ACHN (cell line): ENCODE measurements around the gene UBE2V1.
"Not testable (repeated sequence)": the region's sequence is repeated elsewhere in the genome, so short reads cannot be mapped to it uniquely, and the experiment has no call there.

Experiments
- DNase-seq: peaks from one replicate; pipeline ENCODE4 v3.0.0-alpha.2; 2015
- in situ Hi-C: cut with HindIII; loops from 2 replicates; pipeline ENCODE4 v1.10.0; 2017; ENCODE audit warnings: low sequenced_read_pairs, low pct_ligation_motif_present, low pct_unique_long_range_greater_than_20kb

UBE2V1 gene

DNA sequence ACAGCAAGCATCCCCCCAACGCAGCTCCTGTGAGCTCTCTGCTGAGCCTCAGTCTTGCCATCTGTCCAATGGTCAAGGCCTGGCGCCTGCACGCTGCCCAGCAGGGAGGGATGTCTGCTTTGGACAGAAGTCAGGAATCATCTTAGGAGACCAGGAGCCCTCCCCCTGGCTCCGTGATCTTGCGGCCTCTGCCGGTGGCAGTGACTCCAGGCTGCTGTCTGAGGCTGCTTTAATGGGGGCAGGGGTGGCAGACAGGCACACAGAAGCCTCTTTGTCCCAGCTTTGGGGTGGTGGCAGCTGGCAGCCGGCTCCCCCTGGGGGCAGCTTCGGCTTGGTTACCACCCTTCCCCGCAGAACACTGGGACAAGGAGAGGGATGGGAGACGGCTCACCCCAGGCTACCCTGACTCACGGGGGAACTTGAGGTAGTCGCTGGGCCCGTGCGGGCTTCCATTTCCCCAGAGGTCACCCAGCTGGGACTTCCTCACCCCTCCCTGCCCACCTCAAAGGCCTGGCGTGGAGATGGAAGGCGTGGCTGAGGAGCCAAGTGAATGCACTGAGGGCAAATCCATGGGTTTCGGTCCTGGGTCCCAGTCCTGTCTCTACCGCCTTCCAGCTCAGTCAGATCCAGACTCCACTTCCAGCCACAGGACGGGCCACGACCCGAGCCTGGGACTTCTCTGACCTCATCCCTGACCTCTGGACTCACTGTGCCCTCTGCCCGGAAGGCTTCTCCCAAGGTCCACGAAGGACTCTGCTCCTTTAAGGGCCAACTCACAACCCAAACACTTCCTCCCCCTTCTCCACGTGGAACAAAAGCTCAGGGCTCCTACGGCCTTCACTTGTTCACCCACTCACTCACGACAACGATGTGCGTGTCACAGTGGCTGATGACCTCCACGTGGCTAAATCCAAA is 25.8 kb upstream of the UBE2V1 start:
- in situ Hi-C loops = no loop called here
- no peak for DNase-seq

DNA sequence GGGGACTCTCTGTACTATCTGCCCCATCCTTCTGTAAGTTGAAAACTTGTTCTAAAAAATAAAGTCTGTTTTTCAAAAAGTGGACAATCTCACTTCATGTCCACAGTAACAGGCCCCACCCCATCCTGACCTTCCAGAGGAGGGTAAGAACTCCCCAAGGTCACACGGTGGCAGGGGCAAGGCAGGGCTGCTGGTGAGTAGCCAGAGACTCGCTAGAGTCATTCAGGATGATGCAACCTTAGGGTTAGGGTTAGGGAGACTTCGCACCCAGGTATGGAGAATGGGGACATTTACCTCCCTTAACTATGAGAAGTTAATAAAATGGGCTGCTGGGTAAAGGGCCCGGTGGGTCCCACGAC is 25.1 kb upstream of the UBE2V1 start:
- no peak for DNase-seq
- in situ Hi-C loops = no loop called here

DNA sequence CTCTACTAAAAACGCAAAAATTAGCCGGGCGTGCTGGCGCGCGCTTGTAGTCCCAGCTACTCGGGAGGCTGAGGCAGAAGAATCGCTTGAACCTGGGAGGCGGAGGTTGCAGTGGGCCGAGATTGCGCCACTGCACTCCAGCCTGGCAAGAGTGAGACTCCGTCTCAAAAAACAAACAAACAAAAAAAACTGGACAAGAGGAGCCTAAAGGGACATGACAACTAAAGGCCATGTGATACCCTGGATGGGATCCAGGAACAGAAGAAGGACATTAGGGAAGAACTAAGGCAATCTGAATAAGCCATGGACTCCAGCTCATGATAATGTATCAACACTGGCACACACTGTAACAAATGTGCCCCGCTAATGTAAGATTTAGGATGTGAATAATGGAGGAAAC is 24.8 kb upstream of the UBE2V1 start:
- DNase-seq, in situ Hi-C loops: not testable (repeated sequence)

DNA sequence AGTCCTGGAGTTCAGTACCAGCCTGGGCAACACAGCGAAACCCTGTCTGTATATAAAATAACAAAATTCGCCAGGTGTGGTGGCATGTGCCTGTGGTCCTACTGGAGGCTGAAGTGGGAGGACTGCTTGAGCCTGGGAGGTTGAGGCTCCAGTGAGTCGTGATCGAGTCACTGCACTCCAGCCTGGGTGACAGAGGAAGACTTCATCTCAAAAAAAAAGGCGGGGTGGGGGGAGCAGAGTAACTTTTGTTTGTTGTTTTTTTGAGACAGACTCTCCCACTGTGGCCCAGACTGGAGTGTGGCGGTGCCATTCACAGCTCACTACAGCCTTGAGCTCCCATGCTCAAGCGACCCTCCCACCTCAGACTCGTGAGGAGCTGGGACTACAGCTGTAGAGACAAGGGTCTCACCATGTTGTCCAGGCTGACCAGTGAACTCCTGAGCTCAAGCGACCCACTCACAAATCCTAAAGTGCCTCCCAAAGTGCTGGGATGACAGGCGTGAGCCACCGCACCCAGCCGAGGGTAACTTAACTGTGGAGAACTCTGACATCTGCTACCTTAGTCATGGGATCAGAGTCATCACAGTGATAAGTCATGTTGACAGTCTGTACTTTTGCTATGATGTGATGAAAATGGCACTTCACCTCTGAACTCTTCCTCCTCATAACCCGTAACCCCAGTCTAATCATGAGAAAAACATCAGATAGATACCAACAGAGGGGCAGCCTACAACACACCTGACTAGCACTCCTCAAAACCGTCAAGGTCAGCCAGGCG is 24.1 kb upstream of the UBE2V1 start:
- in situ Hi-C loops = no loop called here
- DNase-seq = no peak

DNA sequence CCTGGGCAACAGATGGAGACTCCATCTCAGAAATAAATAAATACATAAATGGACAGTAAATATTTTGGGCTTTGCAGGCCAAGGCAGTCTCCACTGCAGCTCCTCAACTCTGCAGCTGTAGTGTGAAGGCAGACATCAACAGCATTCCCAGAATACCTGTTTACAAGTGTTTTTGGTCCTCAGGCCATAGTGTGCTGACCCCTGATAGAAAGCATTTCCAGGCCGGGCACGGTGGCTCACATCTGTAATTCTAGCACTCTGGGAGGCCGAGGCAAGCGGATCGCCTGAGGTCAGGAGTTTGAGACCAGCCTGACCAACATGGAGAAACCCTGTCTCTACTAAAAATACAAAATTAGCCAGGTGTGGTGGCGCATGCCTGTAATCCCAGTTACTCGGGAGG is 22.2 kb upstream of the UBE2V1 start:
- DNase-seq, in situ Hi-C loops: not testable (repeated sequence)

DNA sequence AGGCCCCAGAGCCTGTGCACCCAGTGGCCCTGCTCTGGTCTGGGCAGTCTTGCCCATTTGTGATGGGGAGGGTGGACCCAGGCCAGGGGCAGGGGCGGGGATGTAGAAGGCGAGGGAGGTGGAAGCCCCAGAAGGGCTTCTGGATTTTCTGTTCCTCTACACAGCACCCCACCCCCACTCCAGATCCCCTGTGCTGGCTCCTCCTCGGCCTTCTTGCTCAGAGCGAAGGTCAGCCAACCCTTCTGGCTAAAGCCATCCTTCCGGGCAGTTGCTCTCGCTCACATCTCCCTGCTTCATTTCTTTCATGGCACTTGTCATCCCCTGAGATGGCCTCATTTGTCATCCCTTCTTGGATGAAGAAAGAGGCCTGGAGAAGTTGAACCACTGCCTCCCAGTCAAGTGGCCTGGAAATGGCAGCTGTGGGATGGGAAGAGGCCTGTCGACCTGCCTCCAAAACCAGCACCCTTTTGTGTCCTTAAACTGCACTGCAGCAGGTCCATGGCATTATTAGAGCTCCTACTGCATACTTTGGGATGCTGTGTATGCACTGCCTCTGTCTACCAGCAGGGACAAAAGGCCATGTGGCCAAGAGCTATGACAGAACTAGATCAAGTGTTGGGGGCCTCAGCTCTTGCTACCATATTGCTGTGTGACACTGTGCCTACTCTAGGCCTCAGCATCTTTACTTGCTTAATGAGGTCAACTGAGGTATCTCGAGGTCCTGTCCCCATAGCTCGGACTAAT is 20.7 kb upstream of the UBE2V1 start:
- in situ Hi-C loops = no loop called here
- no peak for DNase-seq

DNA sequence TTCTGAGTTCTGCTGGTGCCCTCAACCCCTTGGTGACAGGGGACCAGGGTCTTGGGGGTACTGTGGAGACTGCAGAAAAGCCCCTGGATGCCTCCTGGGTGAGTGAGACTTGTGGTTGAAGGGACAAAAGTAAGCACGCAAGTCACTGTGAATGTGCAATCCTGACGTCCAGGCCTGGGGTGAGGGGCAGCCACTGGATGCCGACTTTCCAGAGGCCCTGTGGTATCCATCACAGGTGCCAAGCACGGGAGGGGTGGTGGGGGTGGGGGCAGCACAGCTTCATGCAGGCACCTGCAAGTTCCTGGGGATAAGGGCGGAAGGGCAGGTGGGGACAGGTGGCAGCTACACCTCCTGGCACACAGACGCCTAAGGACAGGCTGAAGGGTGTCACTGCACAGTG is 20.1 kb upstream of the UBE2V1 start:
- DNase-seq = no peak
- in situ Hi-C loops = no loop called here

DNA sequence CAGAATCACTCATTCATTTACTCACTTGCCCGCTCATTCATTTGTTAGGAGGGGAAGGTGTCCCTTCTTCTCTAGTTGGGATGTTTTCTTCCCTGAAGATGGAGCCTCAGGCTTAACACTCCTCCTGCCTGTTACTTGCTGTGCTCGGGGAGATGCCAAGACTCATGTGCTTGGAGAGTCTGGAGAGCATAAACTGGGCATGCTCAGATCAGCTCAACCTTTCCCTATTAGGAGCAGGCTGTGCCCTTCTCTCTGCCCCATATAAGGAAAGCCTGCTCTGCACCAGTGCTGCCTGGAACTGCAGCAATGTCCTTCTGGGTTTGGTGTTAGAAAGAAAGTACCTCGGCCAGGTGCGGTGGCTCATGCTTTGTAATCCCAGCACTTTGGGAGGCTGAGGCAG is 18.0 kb upstream of the UBE2V1 start:
- in situ Hi-C loops = no loop called here

DNA sequence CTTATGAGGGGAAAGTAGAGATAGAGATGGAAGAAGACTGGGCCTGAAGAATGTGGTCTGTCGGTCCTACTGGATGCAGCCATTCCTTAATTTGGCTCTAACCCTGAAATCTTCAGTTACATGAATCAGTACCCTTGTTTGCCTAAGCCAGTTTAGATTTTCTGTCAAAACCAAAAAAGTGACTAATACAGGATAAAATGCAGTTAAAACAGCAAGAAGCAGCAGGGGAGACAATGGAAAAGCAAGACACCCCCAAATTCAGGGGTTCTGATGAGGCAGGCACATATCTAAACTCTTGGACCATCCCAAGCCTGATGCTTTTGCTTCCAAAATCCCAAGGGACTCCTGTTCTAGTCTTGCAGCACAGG is 17.4 kb upstream of the UBE2V1 start:
- DNase-seq = no peak
- in situ Hi-C loops = no loop called here

More for the DNA sequence above, 18.0 kb upstream of the UBE2V1 start:
- no peak for DNase-seq

DNA sequence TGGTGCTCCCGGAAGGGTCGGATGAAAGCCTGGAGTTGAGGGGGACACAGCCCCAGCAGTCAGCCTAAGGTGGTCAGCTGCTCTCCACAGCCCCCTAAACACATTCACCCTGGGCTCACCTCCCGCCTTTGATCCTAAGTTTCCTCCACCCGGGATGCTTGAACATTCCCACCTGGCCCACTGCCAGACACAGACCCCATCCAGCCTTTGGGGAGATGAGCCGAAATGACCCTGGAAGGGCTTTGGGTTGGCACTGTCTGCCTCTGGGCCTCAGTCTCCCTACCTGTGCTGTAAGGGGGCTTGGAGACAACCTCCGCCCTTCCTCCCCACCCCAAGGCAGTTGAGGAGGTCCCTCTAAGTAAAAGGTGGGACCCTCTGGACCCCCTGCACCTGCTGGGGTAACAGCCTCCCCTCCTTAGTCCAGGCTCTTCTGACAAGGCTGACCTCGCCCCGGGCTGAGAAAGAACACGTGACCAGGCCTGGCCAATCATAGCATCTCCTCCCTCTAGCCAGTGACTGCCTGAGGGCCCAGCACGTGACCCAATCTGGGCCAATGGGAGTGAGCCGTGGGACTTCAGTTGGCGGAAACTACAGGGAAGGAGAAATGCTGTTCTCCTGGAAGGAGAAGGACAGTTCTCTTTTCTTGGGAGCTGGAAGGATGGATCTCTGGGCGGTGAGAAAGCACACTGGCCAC is 16.9 kb upstream of the UBE2V1 start:
- in situ Hi-C loops = no loop called here
- DNase-seq = no peak

DNA sequence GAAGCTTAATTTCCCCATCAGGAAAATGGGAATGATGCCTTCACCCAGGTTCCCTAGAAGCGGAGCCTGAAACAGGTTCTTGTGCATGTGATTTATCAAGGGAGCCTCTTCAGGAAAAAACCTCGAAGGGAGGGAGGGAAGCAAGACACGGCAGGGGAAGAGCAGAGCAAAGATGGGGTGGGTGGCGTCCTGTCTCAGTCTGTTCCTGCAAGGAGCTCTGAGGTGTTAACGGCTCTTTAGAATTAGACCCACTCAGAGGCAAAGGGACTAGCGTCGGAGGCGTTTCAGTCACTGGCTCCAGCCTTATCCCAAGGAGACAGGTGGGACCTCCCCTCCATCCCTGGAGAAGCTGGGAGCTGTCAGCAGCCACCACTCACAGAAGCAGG is 15.6 kb upstream of the UBE2V1 start:
- in situ Hi-C loops = no loop called here
- DNase-seq = no peak

DNA sequence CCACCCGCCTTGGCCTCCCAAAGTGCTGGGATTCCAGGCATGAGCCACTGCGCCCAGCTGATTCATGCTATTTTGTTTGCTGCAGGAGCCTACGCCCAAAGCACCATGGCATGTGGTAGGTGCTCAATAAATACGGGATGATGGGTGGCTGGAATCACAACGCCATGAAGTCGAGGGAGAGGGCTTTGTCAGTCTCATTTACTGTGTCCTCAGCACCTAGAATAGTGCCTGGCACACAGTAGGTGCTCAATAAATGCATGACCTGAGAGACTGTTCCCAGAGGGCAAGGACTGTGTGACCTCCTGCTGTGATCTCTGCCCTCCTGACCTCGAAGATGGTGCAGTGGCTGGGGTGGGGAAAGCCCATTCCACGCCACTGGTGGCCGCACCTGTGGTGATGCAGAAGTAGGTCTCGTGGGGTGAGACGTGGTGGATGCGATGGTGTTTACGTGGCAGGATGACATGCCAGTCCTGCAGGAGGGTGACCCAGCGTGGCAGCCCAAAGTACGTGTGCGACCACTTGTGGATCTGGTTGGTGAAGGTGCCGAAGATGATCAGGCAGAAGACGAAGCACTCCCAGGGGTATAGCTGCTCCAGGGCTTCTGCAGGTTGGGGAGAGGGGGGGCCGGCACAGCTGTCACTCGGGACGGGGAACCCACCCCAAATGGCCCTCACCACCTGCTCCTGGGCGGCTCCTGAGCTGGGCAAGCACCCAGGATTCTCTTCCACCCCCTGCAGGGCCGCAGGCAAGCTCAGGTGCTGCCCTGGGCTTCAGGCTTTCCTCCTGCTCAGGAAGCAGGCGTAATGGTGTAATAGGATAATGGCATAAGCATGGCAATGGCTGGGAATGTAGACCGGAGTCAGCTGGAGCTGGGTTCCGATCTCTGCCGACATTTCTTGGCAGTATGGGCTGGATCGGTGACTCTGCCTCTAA is 14.9 kb upstream of the UBE2V1 start:
- in situ Hi-C loops = no loop called here
- DNase-seq = no peak

DNA sequence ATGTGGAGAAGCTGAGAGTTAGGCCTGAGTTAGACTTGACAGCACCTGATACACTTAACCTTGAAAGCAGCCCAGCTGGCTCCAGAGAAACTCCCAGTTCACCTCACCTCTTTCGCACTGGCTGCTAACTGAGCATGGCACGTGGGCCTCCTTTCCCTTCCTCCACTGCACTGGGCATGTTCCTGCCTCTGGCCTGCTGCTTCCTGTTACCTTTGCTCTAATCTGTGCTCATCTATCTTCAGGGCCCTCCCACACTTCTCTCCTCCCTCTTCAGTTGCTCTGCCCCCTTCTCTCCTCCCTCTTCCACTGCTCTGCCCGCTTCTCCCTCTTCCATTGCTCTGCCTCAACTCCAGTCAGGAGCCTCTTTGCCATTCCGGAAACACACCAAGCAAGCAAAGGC is 13.7 kb upstream of the UBE2V1 start:
- DNase-seq = peak; percentile 50
- in situ Hi-C loops = no loop called here

DNA sequence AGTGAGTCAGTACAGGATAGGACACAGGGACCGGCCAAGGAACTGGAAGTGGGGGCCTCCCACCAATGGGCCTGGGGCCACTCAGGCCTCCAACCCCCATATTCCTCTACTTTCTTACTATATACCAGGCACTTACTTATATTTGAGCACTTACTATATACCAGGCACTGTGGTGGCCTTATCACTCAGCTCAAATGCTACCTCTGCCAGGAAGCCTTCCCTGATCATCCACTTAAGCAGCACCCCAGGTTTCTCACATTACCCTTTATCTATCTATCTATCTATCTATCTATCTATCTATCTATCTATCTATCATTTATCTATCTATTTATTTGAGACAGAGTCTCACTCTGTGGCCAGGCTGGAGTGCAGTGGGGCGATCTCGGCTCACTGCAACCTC is 12.3 kb upstream of the UBE2V1 start:
- in situ Hi-C loops = no loop called here
- no peak for DNase-seq

DNA sequence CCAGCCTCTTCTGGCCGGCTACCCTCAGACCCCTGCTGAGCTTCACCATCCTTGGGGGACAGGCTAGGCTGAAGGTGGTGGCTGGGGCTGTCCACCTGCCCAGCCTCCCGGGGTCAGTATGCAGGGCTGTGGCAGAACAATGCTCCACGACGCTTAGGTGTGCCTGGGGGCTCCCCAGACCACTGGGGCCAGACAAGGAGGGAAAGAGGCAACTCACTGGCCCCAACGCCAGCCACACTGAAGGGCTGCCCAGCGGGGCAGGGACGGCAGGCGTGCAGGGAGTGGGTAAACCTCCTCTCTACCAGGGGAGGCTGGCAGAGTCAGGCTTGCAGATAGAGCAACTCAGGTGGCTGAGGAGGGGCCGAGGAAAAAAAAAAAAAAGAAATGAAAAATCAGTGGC is 11.5 kb upstream of the UBE2V1 start:
- DNase-seq = no peak
- in situ Hi-C loops = no loop called here

DNA sequence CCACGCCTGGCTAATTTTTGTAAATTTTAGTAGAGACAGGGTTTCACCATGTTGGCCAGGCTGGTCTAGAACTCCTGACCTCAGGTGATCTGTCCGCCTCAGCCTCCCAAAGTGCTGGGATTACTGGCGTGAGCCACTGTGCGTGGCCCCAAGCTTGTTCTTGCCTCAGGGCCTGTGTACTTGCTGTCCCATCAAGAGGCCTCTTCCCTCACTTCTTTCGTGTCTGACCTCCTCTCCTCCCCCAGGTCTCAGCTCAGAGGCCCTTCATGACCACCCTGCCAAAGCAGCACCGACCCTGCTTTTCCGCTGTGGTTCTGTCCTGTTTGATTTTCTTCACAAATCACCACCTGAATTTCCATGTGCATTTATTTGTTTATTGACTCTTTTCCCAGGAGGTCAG is 10.5 kb upstream of the UBE2V1 start:
- in situ Hi-C loops = no loop called here

DNA sequence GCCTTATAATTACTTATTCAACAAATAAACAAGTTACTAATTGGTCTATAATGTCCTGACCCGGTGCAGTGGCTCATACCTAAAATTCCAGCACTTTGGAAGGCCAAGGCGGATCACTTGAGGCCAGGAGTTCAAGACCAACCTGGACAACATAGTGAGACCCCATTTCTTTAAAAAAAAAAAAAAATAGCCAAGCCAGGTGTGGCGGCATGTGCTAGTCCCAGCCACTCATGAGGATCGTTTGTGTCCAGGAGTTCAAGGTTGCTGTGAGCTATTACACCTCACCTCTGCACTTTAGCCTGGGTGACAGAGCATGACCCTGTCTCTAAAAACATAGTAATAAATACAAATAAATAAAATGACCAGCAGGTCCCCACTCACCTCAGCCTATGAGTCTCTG is 9.8 kb upstream of the UBE2V1 start:
- in situ Hi-C loops = no loop called here
- no peak for DNase-seq

More for the DNA sequence above, 10.5 kb upstream of the UBE2V1 start:
- DNase-seq = no peak

DNA sequence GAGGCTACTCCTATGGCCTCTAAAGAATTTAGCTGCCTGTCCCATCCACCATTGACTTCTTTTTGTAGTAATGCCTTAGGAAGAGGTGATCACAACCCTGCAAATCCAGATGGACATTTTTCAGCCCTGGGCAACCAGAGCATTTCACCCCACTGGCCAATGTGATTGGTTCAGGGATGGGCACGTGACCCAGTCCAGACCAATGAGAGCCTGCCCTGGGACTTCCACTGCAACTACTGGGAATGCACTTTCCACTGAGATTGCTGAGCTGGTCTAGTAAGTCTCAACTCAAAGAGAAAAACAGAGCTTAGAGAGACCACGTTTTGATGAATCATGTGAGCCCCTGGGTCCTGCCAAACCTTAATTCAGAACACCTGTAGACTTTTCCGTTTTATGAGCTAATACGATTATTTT is 8.9 kb upstream of the UBE2V1 start:
- in situ Hi-C loops = no loop called here
- DNase-seq = no peak
